H9 (cell line): ENCODE measurements around the gene CDH24. TPM values are rescaled to one million over a fixed set of nuclear protein-coding genes. Genes with fewer than 3 reads are reported as not detected.

Experiments used
- DNase-seq: peaks from one replicate; pipeline ENCODE4 v3.0.0-alpha.2; 2017
- H2AFZ ChIP-seq: one replicate; pipeline ENCODE4 v1.6.1; 2013; ENCODE audit warnings: mild to moderate bottlenecking, low read length, control low read depth, moderate library complexity
- H2AK5ac ChIP-seq: 2 replicates; pipeline ENCODE4 v1.6.1; 2013; ENCODE audit warnings: low read length, control low read depth, mixed read lengths; ENCODE audit not compliant: insufficient read length
- H2BK120ac ChIP-seq: one replicate; pipeline ENCODE4 v1.6.1; 2013; ENCODE audit warnings: low read depth, mild to moderate bottlenecking, low read length, control low read depth, inconsistent platforms; ENCODE audit not compliant: poor library complexity, severe bottlenecking
- H2BK12ac ChIP-seq: 2 replicates; pipeline ENCODE4 v1.6.1; 2013; ENCODE audit warnings: low read length, control low read depth, mixed read lengths, low read depth; ENCODE audit not compliant: insufficient read length
- H2BK15ac ChIP-seq: 2 replicates; pipeline ENCODE4 v1.6.1; 2013; ENCODE audit warnings: low read depth, low read length, control low read depth
- H2BK20ac ChIP-seq: one replicate; pipeline ENCODE4 v1.6.1; 2013; ENCODE audit warnings: low read depth, mild to moderate bottlenecking, low read length, control low read depth, inconsistent platforms; ENCODE audit not compliant: poor library complexity, severe bottlenecking
- H2BK5ac ChIP-seq: 2 replicates; pipeline ENCODE4 v1.6.1; 2013; ENCODE audit warnings: low read length, control low read depth, mixed read lengths; ENCODE audit not compliant: insufficient read length
- H3K14ac ChIP-seq: 2 replicates; pipeline ENCODE4 v1.6.1; 2013; ENCODE audit warnings: low read length, control low read depth; ENCODE audit not compliant: insufficient read depth
- H3K18ac ChIP-seq: 2 replicates; pipeline ENCODE4 v1.6.1; 2013; ENCODE audit warnings: low read depth, mild to moderate bottlenecking, mixed read lengths, low read length, control low read depth; ENCODE audit not compliant: insufficient read length
- H3K23ac ChIP-seq: 2 replicates; pipeline ENCODE4 v1.6.1; 2013; ENCODE audit warnings: low read length, control low read depth, mixed read lengths, low read depth; ENCODE audit not compliant: insufficient read length
- H3K23me2 ChIP-seq: 2 replicates; pipeline ENCODE4 v1.6.1; 2013; ENCODE audit warnings: low read depth, mild to moderate bottlenecking, mixed read lengths, low read length, control low read depth; ENCODE audit not compliant: insufficient read length, poor library complexity, severe bottlenecking
- H3K27ac ChIP-seq: 2 replicates; pipeline ENCODE4 v1.5.1; 2013; ENCODE audit warnings: low read length, control low read depth, mixed read lengths, low read depth; ENCODE audit not compliant: insufficient read length
- H3K27me3 ChIP-seq: 2 replicates; pipeline ENCODE4 v1.6.1; 2013; ENCODE audit warnings: low read length, control low read depth, inconsistent platforms; ENCODE audit not compliant: insufficient read depth
- H3K4ac ChIP-seq: 2 replicates; pipeline ENCODE4 v1.6.1; 2013; ENCODE audit warnings: low read depth, mild to moderate bottlenecking, control low read depth, inconsistent platforms, low read length, moderate library complexity
- H3K4me1 ChIP-seq: 2 replicates; pipeline ENCODE4 v1.6.1; 2013; ENCODE audit warnings: low read length, control low read depth, inconsistent platforms; ENCODE audit not compliant: insufficient read depth
- H3K4me2 ChIP-seq: 2 replicates; pipeline ENCODE4 v1.6.1; 2013; ENCODE audit warnings: low read length, control low read depth, mixed read lengths; ENCODE audit not compliant: insufficient read length, insufficient read depth
- H3K56ac ChIP-seq: 2 replicates; pipeline ENCODE4 v1.6.1; 2013; ENCODE audit warnings: low read depth, mild to moderate bottlenecking, mixed read lengths, low read length, control low read depth; ENCODE audit not compliant: insufficient read length
- H3K79me1 ChIP-seq: 2 replicates; pipeline ENCODE4 v1.6.1; 2013; ENCODE audit warnings: low read depth, mild to moderate bottlenecking, moderate library complexity, low read length, control low read depth, inconsistent platforms; ENCODE audit not compliant: insufficient read depth, poor library complexity, severe bottlenecking
- H3K79me2 ChIP-seq: 2 replicates; pipeline ENCODE4 v1.6.1; 2013; ENCODE audit warnings: low read length, control low read depth, inconsistent platforms; ENCODE audit not compliant: insufficient read depth
- H3K9ac ChIP-seq: 2 replicates; pipeline ENCODE4 v1.6.1; 2013; ENCODE audit warnings: low read length, control low read depth, mixed read lengths; ENCODE audit not compliant: insufficient read length; ENCODE audit errors: extremely low read depth
- H3K9me3 ChIP-seq: one replicate; pipeline ENCODE4 v1.6.1; 2013; ENCODE audit warnings: low read depth, low read length, inconsistent platforms; ENCODE audit not compliant: control insufficient read depth
- H3T11ph ChIP-seq: one replicate; pipeline ENCODE4 v1.6.1; 2013; ENCODE audit warnings: mild to moderate bottlenecking, low read length, control low read depth, inconsistent platforms
- H4K20me1 ChIP-seq: one replicate; pipeline ENCODE4 v1.6.1; 2013; ENCODE audit not compliant: control insufficient read depth, insufficient read length, insufficient read depth
- H4K5ac ChIP-seq: 2 replicates; pipeline ENCODE4 v1.6.1; 2013; ENCODE audit warnings: low read depth, mild to moderate bottlenecking, mixed read lengths, low read length, control low read depth; ENCODE audit not compliant: insufficient read length
- H4K8ac ChIP-seq: replicated peaks from 2 replicates; pipeline ENCODE4 v1.6.1; 2013; ENCODE audit warnings: low read length, control low read depth, mixed read lengths, low read depth; ENCODE audit not compliant: insufficient read length
- H4K91ac ChIP-seq: 2 replicates; pipeline ENCODE4 v1.6.1; 2013; ENCODE audit warnings: low read depth, mild to moderate bottlenecking, moderate library complexity, mixed read lengths, low read length, control low read depth; ENCODE audit not compliant: insufficient read length
- H3K27ac Mint-ChIP-seq, 3 experiments: 2 replicates in 2 of 3; 3 replicates in 1 of 3; pipeline ENCODE4 v1.8.0; 2020 to 2021; ENCODE audit warnings: mixed read lengths in 3 of 3, mild to moderate bottlenecking in 1 of 3, moderate library complexity in 1 of 3
- H3K27me3 Mint-ChIP-seq: 2 replicates; pipeline ENCODE4 v1.8.0; 2021; ENCODE audit warnings: low read depth, mild to moderate bottlenecking, moderate library complexity, mixed read lengths
- H3K36me3 Mint-ChIP-seq, 3 experiments: 2 replicates in 2 of 3; 3 replicates in 1 of 3; pipeline ENCODE4 v1.8.0; 2020 to 2021; ENCODE audit warnings: low read depth in 3 of 3, mixed read lengths in 3 of 3; ENCODE audit not compliant: insufficient read depth in 1 of 3
- H3K4me1 Mint-ChIP-seq, 2 experiments: 2 replicates each; pipeline ENCODE4 v1.8.0; 2020; ENCODE audit warnings: mixed read lengths in 2 of 2
- H3K4me3 Mint-ChIP-seq, 2 experiments: 2 replicates in 1 of 2; 3 replicates in 1 of 2; pipeline ENCODE4 v1.8.0; 2020 to 2021; ENCODE audit warnings: mild to moderate bottlenecking in 2 of 2, mixed read lengths in 2 of 2, moderate library complexity in 1 of 2
- H3K9me3 Mint-ChIP-seq, 2 experiments: 2 replicates in 1 of 2; 3 replicates in 1 of 2; pipeline ENCODE4 v1.8.0; 2020; ENCODE audit warnings: mild to moderate bottlenecking in 2 of 2, mixed read lengths in 2 of 2, moderate library complexity in 1 of 2
- CTCF ChIP-seq: fragments of 200-600 bp; sonication (generic); conservative IDR thresholded peaks from 3 replicates; pipeline ENCODE4 v1.8.0; 2021; ENCODE audit warnings: antibody characterized with exemption, mild to moderate bottlenecking
- whole genome bisulfite sequencing: extraction: QIAGEN DNeasy Blood & Tissue Kit; methylation state at CpG from one replicate; pipeline ENCODE4 v1.1.7; 2013; ENCODE audit warnings: missing lambda C conversion rate, low lambda C conversion rate, mixed read lengths; ENCODE audit not compliant: insufficient read length; ENCODE audit errors: extremely low coverage; 5-methylcytosine and 5-hydroxymethylcytosine counted together
- total RNA-seq: library from RNA; stranded (reverse); gene quantifications from 2 replicates; pipeline ENCODE4 v1.2.1, GENCODE V29; 2021

CDH24 gene
- total RNA-seq, 1 experiment from 2014 or later = 16.7 TPM

- Histone ChIP-seq H4K20me1 (no peaks in the 10 kb centered on the region), H3K23ac (no peak overlapping the region), H2BK120ac (no peak overlapping the region), H3K23me2 (no peaks in the 10 kb centered on the region), H3K18ac (no peak overlapping the region), H2AFZ (no peak overlapping the region), H3K79me1 (no peaks in the 10 kb centered on the region), H3K9ac (no peak overlapping the region), H3K9me3 (no peaks in the 10 kb centered on the region), H3K27me3 (no peaks in the 10 kb centered on the region), H4K91ac (no peak overlapping the region), H3T11ph (no peak overlapping the region), H3K14ac (no peak overlapping the region), H4K5ac (no peak overlapping the region), H2AK5ac (no peak overlapping the region), H4K8ac (no peak overlapping the region), H3K4me1 (no peaks in the 10 kb centered on the region), H3K27ac (no peak overlapping the region), H2BK20ac (no peak overlapping the region), H2BK15ac (no peak overlapping the region), H3K4ac (no peak overlapping the region), H3K56ac (no peak overlapping the region), H3K79me2 (no peaks in the 10 kb centered on the region), H2BK12ac (no peak overlapping the region), H3K4me2 (no peak overlapping the region), H2BK5ac (no peak overlapping the region)
- Mint-ChIP-seq H3K4me3 (no peak overlapping the region), H3K36me3 (peaks cover 0 to 1% (median 0%) of the 10 kb centered on the region in 3 experiments; a peak in 1 of 7 replicates), H3K27me3 (peaks cover 1% of the 10 kb centered on the region; the same call in 1 of the 2 replicates), H3K4me1 (peaks cover 6 to 15% of the 10 kb centered on the region in 2 experiments), H3K9me3 (no peaks in the 10 kb centered on the region), H3K27ac (no peak overlapping the region)
- no peak for TF ChIP-seq CTCF
- no CpG with 5 or more reads among the region's 8 CpGs for WGBS
- DNase-seq = no peak
Measured at GRCh38 chr14:23041729-23042128, 15.6 kb downstream of the CDH24 start.
